Measurements from ENCODE around the gene HPSE2.
"Not testable (repeated sequence)": the region's sequence is repeated elsewhere in the genome, so short reads cannot be mapped to it uniquely, and the experiment has no call there.

Gene HPSE2

GRCh38 chr10:98539578-98539977 lies 696.1 kb downstream of the HPSE2 start:
- DNase-seq = no peak

- no peak for DNase-seq
Observed at GRCh38 chr10:98538472-98538871, 697.2 kb downstream of the HPSE2 start.

- no peak for DNase-seq
Observed at GRCh38 chr10:98536551-98536950, 699.1 kb downstream of the HPSE2 start.

- DNase-seq = no peak
Observed at GRCh38 chr10:98533746-98534445, 701.8 kb downstream of the HPSE2 start.

GRCh38 chr10:98533241-98533640 lies 702.4 kb downstream of the HPSE2 start:
- no peak for DNase-seq

GRCh38 chr10:98528805-98529183 lies 706.9 kb downstream of the HPSE2 start:
- DNase-seq = no peak

- no peak for DNase-seq
Observed at GRCh38 chr10:98528166-98528804, 707.4 kb downstream of the HPSE2 start.

- no peak for DNase-seq
Observed at GRCh38 chr10:98525969-98526368, 709.7 kb downstream of the HPSE2 start.

- DNase-seq = no peak
Observed at GRCh38 chr10:98524124-98524523, 711.5 kb downstream of the HPSE2 start.

GRCh38 chr10:98519841-98520240 lies 715.8 kb downstream of the HPSE2 start:
- no peak for DNase-seq

- no peak for DNase-seq
Observed at GRCh38 chr10:98517672-98518071, 718.0 kb downstream of the HPSE2 start.

GRCh38 chr10:98516352-98516751 lies 719.3 kb downstream of the HPSE2 start:
- DNase-seq = no peak

- DNase-seq = no peak
Observed at GRCh38 chr10:98513704-98514103, 721.9 kb downstream of the HPSE2 start.

GRCh38 chr10:98511876-98512275 lies 723.8 kb downstream of the HPSE2 start:
- no peak for DNase-seq

- no peak for DNase-seq
Observed at GRCh38 chr10:98510412-98510995, 725.1 kb downstream of the HPSE2 start.

GRCh38 chr10:98509745-98510144 lies 725.9 kb downstream of the HPSE2 start:
- no peak for DNase-seq

GRCh38 chr10:98502535-98502934 lies 733.1 kb downstream of the HPSE2 start:
- DNase-seq = not testable (repeated sequence)

GRCh38 chr10:98492763-98493162 lies 742.9 kb downstream of the HPSE2 start:
- DNase-seq = no peak

- DNase-seq = no peak
Observed at GRCh38 chr10:98489561-98490481, 745.8 kb downstream of the HPSE2 start.

- DNase-seq = no peak
Observed at GRCh38 chr10:98488669-98489430, 746.8 kb downstream of the HPSE2 start.

GRCh38 chr10:98487649-98488048 lies 748.0 kb downstream of the HPSE2 start:
- no peak for DNase-seq

GRCh38 chr10:98486421-98486820 lies 749.2 kb downstream of the HPSE2 start:
- no peak for DNase-seq

All from CD4-positive, alpha-beta T cell treated with Interleukin-17A for 4 hours (primary cell).